Embryonic facial prominence (tissue), 1 donor: Measurements from ENCODE around the gene RABL3.
"Not testable (repeated sequence)": the region's sequence is repeated elsewhere in the genome, so short reads cannot be mapped to it uniquely, and the experiment has no call there.

Experiments
- DNase-seq: peaks from one replicate; pipeline ENCODE4 v3.0.0-alpha.2; 2016; ENCODE audit errors: extremely low spot score

The RABL3 gene

GRCh38 chr3:120745466-120745865, 3.1 kb upstream of the RABL3 start:
- DNase-seq, result no peak

- DNase-seq, result no peak
Observed at GRCh38 chr3:120743556-120744195, 1.4 kb upstream of the RABL3 start.

GRCh38 chr3:120742849-120743365, 591 bp upstream of the RABL3 start:
- no peak for DNase-seq

GRCh38 chr3:120741837-120742197, 499 bp downstream of the RABL3 start:
- DNase-seq, result no peak

GRCh38 chr3:120741320-120741719, 996 bp downstream of the RABL3 start:
- DNase-seq, result no peak

- not testable (repeated sequence) for DNase-seq
Observed at GRCh38 chr3:120738006-120738405, 4.3 kb downstream of the RABL3 start.

GRCh38 chr3:120730576-120731542, 11.5 kb downstream of the RABL3 start:
- DNase-seq, result no peak

- DNase-seq, result no peak
Observed at GRCh38 chr3:120726791-120727190, 15.5 kb downstream of the RABL3 start.

GRCh38 chr3:120719167-120719834, 23.0 kb downstream of the RABL3 start:
- not testable (repeated sequence) for DNase-seq

- DNase-seq, result no peak
Observed at GRCh38 chr3:120713262-120713661, 29.1 kb downstream of the RABL3 start.

GRCh38 chr3:120710369-120710768, 31.9 kb downstream of the RABL3 start:
- no peak for DNase-seq

- no peak for DNase-seq
Observed at GRCh38 chr3:120708408-120708807, 33.9 kb downstream of the RABL3 start.

- DNase-seq, result no peak
Observed at GRCh38 chr3:120706950-120707349, 35.4 kb downstream of the RABL3 start.

GRCh38 chr3:120705884-120706582, 36.3 kb downstream of the RABL3 start:
- no peak for DNase-seq

- no peak for DNase-seq
Observed at GRCh38 chr3:120699333-120699732, 43.0 kb downstream of the RABL3 start.

- no peak for DNase-seq
Observed at GRCh38 chr3:120693439-120694171, 48.7 kb downstream of the RABL3 start.

GRCh38 chr3:120689395-120689794, 52.9 kb downstream of the RABL3 start:
- no peak for DNase-seq

GRCh38 chr3:120688121-120688520, 54.2 kb downstream of the RABL3 start:
- no peak for DNase-seq

GRCh38 chr3:120685411-120685810, 56.9 kb downstream of the RABL3 start:
- DNase-seq, result no peak

GRCh38 chr3:120684896-120685295, 57.4 kb downstream of the RABL3 start:
- DNase-seq, result no peak
